Choroid plexus epithelial cell (primary cell): Measurements from ENCODE around the gene KLF14.
A peak's percentile ranks its signal among the peaks of the same experiment; 100 is the strongest.
"Not testable (repeated sequence)": the region's sequence is repeated elsewhere in the genome, so short reads cannot be mapped to it uniquely, and the experiment has no call there.

Experiments used
- DNase-seq: peaks from one replicate; pipeline ENCODE4 v3.0.0-alpha.2; 2010; ENCODE audit warnings: low read depth
- H3K4me3 ChIP-seq: 2 replicates; pipeline ENCODE4 v1.5.1; 2011; ENCODE audit warnings: low read depth, mild to moderate bottlenecking, control low read depth, low read length, moderate library complexity
- CTCF ChIP-seq: conservative IDR thresholded peaks from 2 replicates; pipeline ENCODE4 v1.5.1; 2011; ENCODE audit warnings: low read depth, mild to moderate bottlenecking, control low read depth, inconsistent platforms, low read length, moderate library complexity

KLF14 gene

GRCh38 chr7:130733931-130734814 is at the start of gene KLF14:
Gene KLF14, minus strand, starts transcription at chr7:130734207. Its CDS starts 174 bp downstream, at chr7:130734033.
- peak; percentile 11 for DNase-seq
- no peak for TF ChIP-seq CTCF

GRCh38 chr7:130781346-130781745 is 47.3 kb upstream of the KLF14 start:
- no peak overlapping the region for H3K4me3 ChIP-seq
- no peak for DNase-seq
- no peak for TF ChIP-seq CTCF

More at GRCh38 chr7:130733931-130734814, at the start of gene KLF14:
- H3K4me3 ChIP-seq = peak within 1 kb of the TSS; percentile 58

GRCh38 chr7:130777426-130777825 is 43.4 kb upstream of the KLF14 start:
- no peak overlapping the region for H3K4me3 ChIP-seq
- no peak for DNase-seq
- no peak for TF ChIP-seq CTCF

GRCh38 chr7:130772456-130772855 is 38.4 kb upstream of the KLF14 start:
- DNase-seq, H3K4me3 ChIP-seq: not testable (repeated sequence)

GRCh38 chr7:130768854-130769253 is 34.8 kb upstream of the KLF14 start:
- no peak overlapping the region for H3K4me3 ChIP-seq
- no peak for TF ChIP-seq CTCF
- DNase-seq = no peak

GRCh38 chr7:130764569-130764968 is 30.6 kb upstream of the KLF14 start:
- not testable (repeated sequence) for H3K4me3 ChIP-seq, DNase-seq

- DNase-seq = peak; percentile 81
- H3K4me3 ChIP-seq = no peak overlapping the region
- peak; percentile 60 for TF ChIP-seq CTCF
These were observed 24.5 kb upstream of the KLF14 start for GRCh38 chr7:130758429-130759056.

GRCh38 chr7:130756316-130756715 is 22.3 kb upstream of the KLF14 start:
- TF ChIP-seq CTCF = no peak
- no peak for DNase-seq
- no peak overlapping the region for H3K4me3 ChIP-seq
